NT2/D1 (cell line): ENCODE results near the gene UBL3.

Experiments used
- SUZ12 ChIP-seq: IDR thresholded peaks from 2 replicates; pipeline ENCODE4 v1.6.1; 2011; ENCODE audit not compliant: insufficient read length, insufficient read depth; ENCODE audit errors: extremely low read depth
- YY1 ChIP-seq: IDR thresholded peaks from 2 replicates; pipeline ENCODE4 v1.6.1; 2011; ENCODE audit not compliant: insufficient read length, insufficient read depth
- ZNF274 ChIP-seq: IDR thresholded peaks from 2 replicates; pipeline ENCODE4 v1.6.1; 2011; ENCODE audit warnings: mild to moderate bottlenecking, low read depth, low read length

DNA sequence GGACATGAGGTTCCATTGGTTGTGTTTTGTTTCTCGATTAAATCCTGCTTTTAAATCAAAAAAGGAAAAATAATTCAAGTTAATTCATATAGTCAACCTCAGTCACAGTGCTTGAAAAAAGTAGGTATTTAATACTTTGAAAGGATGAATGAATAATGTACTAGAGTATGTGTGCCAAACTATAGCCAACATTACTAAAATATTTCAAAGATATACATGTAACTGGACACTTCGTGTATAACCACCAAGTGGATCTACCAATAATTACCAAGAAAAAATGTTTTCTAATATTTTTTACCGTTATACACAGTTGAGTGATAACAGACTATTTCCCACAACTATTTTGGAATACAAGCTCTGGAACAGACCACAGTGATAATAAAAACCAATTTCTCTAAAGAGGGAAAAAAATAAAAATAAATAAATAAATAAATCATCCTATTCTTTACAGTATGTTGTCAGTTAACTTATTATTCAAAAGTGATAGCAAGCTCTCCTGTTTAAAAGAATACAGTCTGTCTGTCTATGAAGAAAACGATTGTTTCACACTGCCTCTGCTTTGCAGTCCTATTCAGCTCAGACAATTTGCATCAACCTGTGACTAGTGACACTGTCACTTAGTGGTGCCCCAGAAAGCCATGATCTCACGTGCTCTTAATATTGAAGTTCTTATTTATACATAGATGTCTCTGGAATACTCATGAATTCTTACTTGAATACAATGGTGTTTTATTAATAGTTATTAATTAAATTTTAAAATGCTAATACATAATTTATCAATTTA lies 58.2 kb downstream of the UBL3 start:
- TF ChIP-seq ZNF274: no peak
- no peak for TF ChIP-seq SUZ12
- TF ChIP-seq YY1: no peak
